K562 (cell line): ENCODE results near the gene WFIKKN1. TPM values are rescaled to one million over a fixed set of nuclear protein-coding genes. Genes with fewer than 3 reads are reported as not detected.
A peak's percentile ranks its signal among the peaks of the same experiment; 100 is the strongest.

Experiments
- GABPB1 ChIP-seq: sonication (generic); formaldehyde crosslinking; IDR thresholded peaks from 2 replicates; pipeline ENCODE4 v1.8.0; 2022; ENCODE audit warnings: mild to moderate bottlenecking, missing genetic modification reagents
- MBD2 ChIP-seq: sonication (generic); IDR thresholded peaks from 2 replicates; pipeline ENCODE4 v1.6.1; 2016; ENCODE audit warnings: low read depth, borderline replicate concordance
- MIER1 ChIP-seq: fragments of 450-650 bp; IDR thresholded peaks from 2 replicates; pipeline ENCODE4 v1.6.1; 2016; ENCODE audit warnings: antibody characterized with exemption, mild to moderate bottlenecking, low read depth
- POLR3G ChIP-seq: IDR thresholded peaks from 2 replicates; pipeline ENCODE4 v1.6.1; 2011; ENCODE audit not compliant: insufficient read length, insufficient replicate concordance; ENCODE audit errors: extremely low read depth
- TAF15 ChIP-seq: fragments of 200-400 bp; formaldehyde crosslinking; IDR thresholded peaks from 2 replicates; pipeline ENCODE4 v1.6.1; 2017; ENCODE audit warnings: mild to moderate bottlenecking, low read depth, low read length, moderate library complexity
- ZNF507 ChIP-seq: conservative IDR thresholded peaks from 2 replicates; pipeline ENCODE4 v1.6.1; 2017; ENCODE audit warnings: missing genetic modification characterization, missing compliant biosample characterization
- ZNF76 ChIP-seq: fragments of 250-450 bp; sonication (Bioruptor Pico); IDR thresholded peaks from 2 replicates; pipeline ENCODE4 v1.4.0; 2020; ENCODE audit warnings: mild to moderate bottlenecking, moderate library complexity, borderline replicate concordance
- ZNF780A ChIP-seq: fragments of 250-450 bp; sonication (Bioruptor Pico); IDR thresholded peaks from 2 replicates; pipeline ENCODE4 v1.5.0; 2021; ENCODE audit warnings: mild to moderate bottlenecking
- polyA plus RNA-seq, 8 experiments: library from polyadenylated mRNA; depleted of rRNA in 4 of 8; stranded (reverse) in 5 of 8; unstranded in 3 of 8; fragments of >200 nt; fragmentation: Nextera tagmentation in 2 of 8; fragmentation: Illumina TruSeq in 1 of 8; extraction: Ambion mirVana in 2 of 8; extraction: Trizol in 1 of 8; gene quantifications; 2 replicates each; pipeline versions ENCODE4 v1.2.1 to v1.2.3, GENCODE V29; 2011 to 2014; ENCODE audit warnings: inconsistent platforms in 1 of 8, missing spikeins in 1 of 8
- total RNA-seq, 7 experiments: library from RNA; depleted of rRNA in 6 of 7; stranded (reverse); fragments of >200 nt in 6 of 7; fragmentation: Illumina TruSeq in 2 of 7; extraction: Trizol in 2 of 7; gene quantifications; 2 replicates each; pipeline versions ENCODE4 v1.2.1 to v1.2.3, GENCODE V29; 2011 to 2021; ENCODE audit warnings: low replicate concordance in 1 of 7
- TF ChIP-seq, protein P1 (sequence below): sonication (generic); formaldehyde crosslinking; IDR thresholded peaks from 2 replicates; pipeline ENCODE4 v1.8.0; 2022; ENCODE audit warnings: mild to moderate bottlenecking, missing genetic modification reagents
- TF ChIP-seq, protein P2 (sequence below): IDR thresholded peaks from 2 replicates; pipeline ENCODE4 v1.6.1; 2016; ENCODE audit warnings: missing genetic modification characterization, missing compliant biosample characterization
- TF ChIP-seq, protein P3 (sequence below), 3 experiments: fragments of 200-800 bp in 1 of 3; fragments of 250-450 bp in 1 of 3; fragments of 450-650 bp in 1 of 3; sonication (Bioruptor Pico) in 1 of 3; sonication (Bioruptor generic) in 1 of 3; formaldehyde crosslinking in 1 of 3; IDR thresholded peaks; 2 replicates each; pipeline versions ENCODE4 v1.6.1 to v1.8.0; 2016 to 2022; ENCODE audit warnings: mild to moderate bottlenecking in 2 of 3, missing genetic modification characterization in 2 of 3, missing compliant biosample characterization in 1 of 3, moderate library complexity in 1 of 3
- TF ChIP-seq, protein P4 (sequence below): sonication (generic); formaldehyde crosslinking; IDR thresholded peaks from 2 replicates; pipeline ENCODE4 v1.8.0; 2023; ENCODE audit warnings: mild to moderate bottlenecking, missing genetic modification reagents
- TF ChIP-seq, protein P5 (sequence below): fragments of 450-650 bp; IDR thresholded peaks from 2 replicates; pipeline ENCODE4 v1.6.1; 2016; ENCODE audit warnings: borderline replicate concordance
- TF ChIP-seq, protein P6 (sequence below): fragments of 250-450 bp; sonication (Bioruptor Pico); IDR thresholded peaks from 2 replicates; pipeline ENCODE4 v1.5.0; 2020; ENCODE audit warnings: mild to moderate bottlenecking, borderline replicate concordance

Gene WFIKKN1
- total and polyA plus RNA-seq, 9 of the 15 experiments (the other 6 are each of a cell fraction or from before 2014, with no cell fraction given), result 0.14 to 1.1 (median 0.50) TPM; not detected in 4

DNA sequence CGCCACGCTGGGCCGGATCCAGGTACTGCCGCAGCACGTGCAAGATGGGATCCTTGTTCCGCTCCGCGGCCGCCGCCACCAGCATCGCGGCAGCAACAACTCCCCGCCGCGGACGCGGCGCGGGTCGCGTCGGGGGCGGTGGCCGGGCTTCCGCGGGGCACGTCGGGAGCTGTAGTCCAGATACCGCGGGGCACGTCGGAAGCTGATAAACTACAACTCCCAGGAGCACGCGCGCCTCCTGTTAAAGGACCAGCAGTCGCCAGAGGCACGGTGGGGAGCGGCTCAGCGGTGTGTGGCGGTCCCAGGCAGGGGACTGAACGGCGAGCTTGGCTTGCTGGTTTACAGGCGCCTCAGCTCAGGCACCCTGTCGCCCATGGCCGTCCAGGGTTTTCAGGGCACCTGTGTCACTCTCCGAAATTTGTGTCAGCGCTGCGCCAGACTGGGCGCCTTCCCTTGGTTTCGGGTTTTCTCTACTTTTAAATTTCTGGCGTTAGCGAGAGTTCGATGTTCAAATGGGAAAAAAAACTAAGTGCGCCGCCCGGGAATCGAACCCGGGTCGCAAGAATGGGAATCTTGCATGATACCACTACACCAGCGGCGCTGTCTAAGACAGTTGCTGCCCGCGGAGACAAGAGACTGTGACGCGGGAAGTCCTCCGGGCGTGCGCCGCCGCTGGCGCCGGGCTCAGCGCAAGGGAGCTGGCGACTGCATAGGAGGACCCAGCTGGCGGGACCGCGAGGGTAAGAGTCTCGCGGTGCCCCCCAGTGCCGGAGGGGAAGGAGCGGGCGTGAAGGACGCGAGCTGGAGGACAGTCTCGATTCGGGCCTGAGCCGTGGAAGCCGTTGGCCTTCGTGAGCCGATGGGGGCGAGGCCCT, 5.7 kb downstream of the WFIKKN1 start, which contains the start of gene METTL26 (continued):
- TF ChIP-seq, protein P1, sequence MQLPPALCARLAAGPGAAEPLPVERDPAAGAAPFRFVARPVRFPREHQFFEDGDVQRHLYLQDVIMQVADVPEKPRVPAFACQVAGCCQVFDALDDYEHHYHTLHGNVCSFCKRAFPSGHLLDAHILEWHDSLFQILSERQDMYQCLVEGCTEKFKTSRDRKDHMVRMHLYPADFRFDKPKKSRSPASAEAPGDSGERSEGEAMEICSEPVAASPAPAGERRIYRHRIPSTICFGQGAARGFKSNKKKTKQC (CRISPR knock-in tag), result peak; percentile 76; the same call in 1 of the 2 replicates
- no peak for TF ChIP-seq ZNF507 (tag)
- TF ChIP-seq ZNF76 (CRISPR knock-in tag), result peak; percentile 71; the same call in 1 of the 2 replicates
- TF ChIP-seq GABPB1 (CRISPR knock-in tag), result peak; percentile 85
- TF ChIP-seq, protein P2, sequence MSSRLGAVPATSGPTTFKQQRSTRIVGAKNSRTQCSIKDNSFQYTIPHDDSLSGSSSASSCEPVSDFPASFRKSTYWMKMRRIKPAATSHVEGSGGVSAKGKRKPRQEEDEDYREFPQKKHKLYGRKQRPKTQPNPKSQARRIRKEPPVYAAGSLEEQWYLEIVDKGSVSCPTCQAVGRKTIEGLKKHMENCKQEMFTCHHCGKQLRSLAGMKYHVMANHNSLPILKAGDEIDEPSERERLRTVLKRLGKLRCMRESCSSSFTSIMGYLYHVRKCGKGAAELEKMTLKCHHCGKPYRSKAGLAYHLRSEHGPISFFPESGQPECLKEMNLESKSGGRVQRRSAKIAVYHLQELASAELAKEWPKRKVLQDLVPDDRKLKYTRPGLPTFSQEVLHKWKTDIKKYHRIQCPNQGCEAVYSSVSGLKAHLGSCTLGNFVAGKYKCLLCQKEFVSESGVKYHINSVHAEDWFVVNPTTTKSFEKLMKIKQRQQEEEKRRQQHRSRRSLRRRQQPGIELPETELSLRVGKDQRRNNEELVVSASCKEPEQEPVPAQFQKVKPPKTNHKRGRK (tag), result no peak
- TF ChIP-seq, protein P3, sequence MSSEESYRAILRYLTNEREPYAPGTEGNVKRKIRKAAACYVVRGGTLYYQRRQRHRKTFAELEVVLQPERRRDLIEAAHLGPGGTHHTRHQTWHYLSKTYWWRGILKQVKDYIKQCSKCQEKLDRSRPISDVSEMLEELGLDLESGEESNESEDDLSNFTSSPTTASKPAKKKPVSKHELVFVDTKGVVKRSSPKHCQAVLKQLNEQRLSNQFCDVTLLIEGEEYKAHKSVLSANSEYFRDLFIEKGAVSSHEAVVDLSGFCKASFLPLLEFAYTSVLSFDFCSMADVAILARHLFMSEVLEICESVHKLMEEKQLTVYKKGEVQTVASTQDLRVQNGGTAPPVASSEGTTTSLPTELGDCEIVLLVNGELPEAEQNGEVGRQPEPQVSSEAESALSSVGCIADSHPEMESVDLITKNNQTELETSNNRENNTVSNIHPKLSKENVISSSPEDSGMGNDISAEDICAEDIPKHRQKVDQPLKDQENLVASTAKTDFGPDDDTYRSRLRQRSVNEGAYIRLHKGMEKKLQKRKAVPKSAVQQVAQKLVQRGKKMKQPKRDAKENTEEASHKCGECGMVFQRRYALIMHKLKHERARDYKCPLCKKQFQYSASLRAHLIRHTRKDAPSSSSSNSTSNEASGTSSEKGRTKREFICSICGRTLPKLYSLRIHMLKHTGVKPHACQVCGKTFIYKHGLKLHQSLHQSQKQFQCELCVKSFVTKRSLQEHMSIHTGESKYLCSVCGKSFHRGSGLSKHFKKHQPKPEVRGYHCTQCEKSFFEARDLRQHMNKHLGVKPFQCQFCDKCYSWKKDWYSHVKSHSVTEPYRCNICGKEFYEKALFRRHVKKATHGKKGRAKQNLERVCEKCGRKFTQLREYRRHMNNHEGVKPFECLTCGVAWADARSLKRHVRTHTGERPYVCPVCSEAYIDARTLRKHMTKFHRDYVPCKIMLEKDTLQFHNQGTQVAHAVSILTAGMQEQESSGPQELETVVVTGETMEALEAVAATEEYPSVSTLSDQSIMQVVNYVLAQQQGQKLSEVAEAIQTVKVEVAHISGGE (CRISPR knock-in tag; IDR thresholded peaks at IDR 0.05), result peak in 2 of 3 experiments; percentile 31 to 86; a peak in 3 of 6 replicates
- TF ChIP-seq, protein P4, sequence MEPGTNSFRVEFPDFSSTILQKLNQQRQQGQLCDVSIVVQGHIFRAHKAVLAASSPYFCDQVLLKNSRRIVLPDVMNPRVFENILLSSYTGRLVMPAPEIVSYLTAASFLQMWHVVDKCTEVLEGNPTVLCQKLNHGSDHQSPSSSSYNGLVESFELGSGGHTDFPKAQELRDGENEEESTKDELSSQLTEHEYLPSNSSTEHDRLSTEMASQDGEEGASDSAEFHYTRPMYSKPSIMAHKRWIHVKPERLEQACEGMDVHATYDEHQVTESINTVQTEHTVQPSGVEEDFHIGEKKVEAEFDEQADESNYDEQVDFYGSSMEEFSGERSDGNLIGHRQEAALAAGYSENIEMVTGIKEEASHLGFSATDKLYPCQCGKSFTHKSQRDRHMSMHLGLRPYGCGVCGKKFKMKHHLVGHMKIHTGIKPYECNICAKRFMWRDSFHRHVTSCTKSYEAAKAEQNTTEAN (CRISPR knock-in tag), result no peak
- no peak for TF ChIP-seq MBD2
- TF ChIP-seq, protein P5, sequence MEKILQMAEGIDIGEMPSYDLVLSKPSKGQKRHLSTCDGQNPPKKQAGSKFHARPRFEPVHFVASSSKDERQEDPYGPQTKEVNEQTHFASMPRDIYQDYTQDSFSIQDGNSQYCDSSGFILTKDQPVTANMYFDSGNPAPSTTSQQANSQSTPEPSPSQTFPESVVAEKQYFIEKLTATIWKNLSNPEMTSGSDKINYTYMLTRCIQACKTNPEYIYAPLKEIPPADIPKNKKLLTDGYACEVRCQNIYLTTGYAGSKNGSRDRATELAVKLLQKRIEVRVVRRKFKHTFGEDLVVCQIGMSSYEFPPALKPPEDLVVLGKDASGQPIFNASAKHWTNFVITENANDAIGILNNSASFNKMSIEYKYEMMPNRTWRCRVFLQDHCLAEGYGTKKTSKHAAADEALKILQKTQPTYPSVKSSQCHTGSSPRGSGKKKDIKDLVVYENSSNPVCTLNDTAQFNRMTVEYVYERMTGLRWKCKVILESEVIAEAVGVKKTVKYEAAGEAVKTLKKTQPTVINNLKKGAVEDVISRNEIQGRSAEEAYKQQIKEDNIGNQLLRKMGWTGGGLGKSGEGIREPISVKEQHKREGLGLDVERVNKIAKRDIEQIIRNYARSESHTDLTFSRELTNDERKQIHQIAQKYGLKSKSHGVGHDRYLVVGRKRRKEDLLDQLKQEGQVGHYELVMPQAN, result peak; percentile 79; the same call in 1 of the 2 replicates
- no peak for TF ChIP-seq POLR3G
- TF ChIP-seq TAF15, result no peak
- TF ChIP-seq, protein P6, sequence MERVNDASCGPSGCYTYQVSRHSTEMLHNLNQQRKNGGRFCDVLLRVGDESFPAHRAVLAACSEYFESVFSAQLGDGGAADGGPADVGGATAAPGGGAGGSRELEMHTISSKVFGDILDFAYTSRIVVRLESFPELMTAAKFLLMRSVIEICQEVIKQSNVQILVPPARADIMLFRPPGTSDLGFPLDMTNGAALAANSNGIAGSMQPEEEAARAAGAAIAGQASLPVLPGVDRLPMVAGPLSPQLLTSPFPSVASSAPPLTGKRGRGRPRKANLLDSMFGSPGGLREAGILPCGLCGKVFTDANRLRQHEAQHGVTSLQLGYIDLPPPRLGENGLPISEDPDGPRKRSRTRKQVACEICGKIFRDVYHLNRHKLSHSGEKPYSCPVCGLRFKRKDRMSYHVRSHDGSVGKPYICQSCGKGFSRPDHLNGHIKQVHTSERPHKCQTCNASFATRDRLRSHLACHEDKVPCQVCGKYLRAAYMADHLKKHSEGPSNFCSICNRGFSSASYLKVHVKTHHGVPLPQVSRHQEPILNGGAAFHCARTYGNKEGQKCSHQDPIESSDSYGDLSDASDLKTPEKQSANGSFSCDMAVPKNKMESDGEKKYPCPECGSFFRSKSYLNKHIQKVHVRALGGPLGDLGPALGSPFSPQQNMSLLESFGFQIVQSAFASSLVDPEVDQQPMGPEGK, result no peak
- no peak for TF ChIP-seq ZNF780A (CRISPR knock-in tag)
- no peak for TF ChIP-seq MIER1
